Stimulated activated memory B cell treated with anti-CD40 and anti-IgM and Interleukin-4, amounts not matched to agents 10 μg/mL and 1 μg/mL and 100 μg/mL, for 72 hours (primary cell): ENCODE measurements around the gene ABHD15.
A peak's percentile ranks its signal among the peaks of the same experiment; 100 is the strongest.

Experiments
- ATAC-seq: fragments of 150-1000 bp; cut with Tn5 transposase; 2 replicates; pipeline ENCODE4 v1.10.0; 2021
- H3K27ac Mint-ChIP-seq: one replicate; pipeline ENCODE4 v1.8.0; 2022; ENCODE audit warnings: mild to moderate bottlenecking, mixed read lengths
- H3K27me3 Mint-ChIP-seq: one replicate; pipeline ENCODE4 v1.8.0; 2022; ENCODE audit warnings: mixed read lengths
- H3K36me3 Mint-ChIP-seq: one replicate; pipeline ENCODE4 v1.8.0; 2022; ENCODE audit warnings: mixed read lengths
- H3K4me1 Mint-ChIP-seq: one replicate; pipeline ENCODE4 v1.8.0; 2022; ENCODE audit warnings: mixed read lengths
- H3K4me3 Mint-ChIP-seq: one replicate; pipeline ENCODE4 v1.8.0; 2022; ENCODE audit warnings: mild to moderate bottlenecking, moderate library complexity, mixed read lengths
- H3K9me3 Mint-ChIP-seq: one replicate; pipeline ENCODE4 v1.8.0; 2022; ENCODE audit warnings: mixed read lengths

The ABHD15 gene

DNA sequence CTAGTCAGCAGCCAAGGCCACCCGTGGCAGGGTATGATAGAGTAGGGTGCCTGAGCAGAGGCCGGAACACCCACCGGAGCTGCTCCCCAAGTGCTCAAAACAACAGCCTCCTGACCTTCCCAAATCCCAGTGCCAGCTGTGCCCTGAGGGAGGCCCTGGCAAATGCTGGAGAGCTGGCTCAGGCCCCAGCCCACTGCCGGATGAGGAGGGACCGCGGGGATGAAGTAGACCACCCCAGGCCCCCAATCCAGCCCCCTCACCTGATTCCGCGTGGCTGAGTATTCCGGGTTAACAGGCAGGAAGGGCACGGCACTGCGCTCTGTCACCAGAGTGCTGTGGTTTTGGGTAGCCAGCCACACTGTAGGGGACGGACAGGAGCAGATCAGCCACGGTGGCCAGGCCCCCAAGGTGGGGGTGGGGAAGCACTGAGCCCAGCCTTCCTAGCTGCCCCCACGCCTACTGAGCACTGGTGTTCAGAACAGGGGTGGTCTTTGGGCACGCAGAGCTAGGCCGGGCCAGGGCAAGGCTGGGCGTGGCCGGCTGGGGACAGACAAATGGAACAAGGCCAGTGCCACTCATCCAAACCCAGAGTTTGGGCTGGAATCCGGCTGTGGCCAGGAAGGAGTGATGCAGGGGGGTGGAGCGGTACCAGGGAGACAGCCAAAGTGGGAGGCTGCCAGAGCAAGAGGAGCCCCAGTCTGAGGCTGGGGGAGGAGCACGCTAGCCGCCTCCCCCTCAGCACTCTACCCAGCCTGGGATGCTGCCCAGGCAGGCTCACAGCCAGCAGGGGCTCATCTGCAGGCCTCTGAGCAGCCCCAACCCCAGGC is 10.8 kb upstream of the ABHD15 start:
- no peak overlapping the region for H3K4me3 Mint-ChIP-seq
- H3K27ac Mint-ChIP-seq = no peak overlapping the region
- no peaks in the 10 kb centered on the region for H3K9me3 Mint-ChIP-seq
- ATAC-seq = no peak
- H3K36me3 Mint-ChIP-seq = peaks cover 81% of the 10 kb centered on the region
- no peaks in the 10 kb centered on the region for H3K27me3 Mint-ChIP-seq
- peaks cover 36% of the 10 kb centered on the region for H3K4me1 Mint-ChIP-seq

DNA sequence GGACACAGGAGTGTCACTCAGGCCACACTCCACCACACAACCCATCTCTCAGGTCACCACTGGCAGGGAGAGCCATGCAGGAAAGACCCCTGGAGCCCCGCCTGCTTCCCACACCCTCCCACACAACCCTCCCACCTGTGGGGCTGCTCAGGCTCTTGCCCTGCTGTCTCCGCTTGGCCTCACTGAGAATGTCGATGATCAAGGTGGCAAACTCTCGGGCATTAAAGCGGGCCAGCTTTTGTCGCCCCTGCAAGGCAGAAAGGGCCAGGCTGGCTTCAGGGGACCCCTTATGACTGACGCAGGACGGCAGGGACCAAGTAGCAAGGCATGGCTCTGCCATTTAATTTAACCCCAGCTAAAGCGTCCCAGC is 10.1 kb upstream of the ABHD15 start:
- H3K9me3 Mint-ChIP-seq = no peaks in the 10 kb centered on the region
- H3K27ac Mint-ChIP-seq = no peak overlapping the region
- no peaks in the 10 kb centered on the region for H3K27me3 Mint-ChIP-seq
- no peak for ATAC-seq
- peaks cover 75% of the 10 kb centered on the region for H3K36me3 Mint-ChIP-seq
- peaks cover 36% of the 10 kb centered on the region for H3K4me1 Mint-ChIP-seq
- H3K4me3 Mint-ChIP-seq = no peak overlapping the region

DNA sequence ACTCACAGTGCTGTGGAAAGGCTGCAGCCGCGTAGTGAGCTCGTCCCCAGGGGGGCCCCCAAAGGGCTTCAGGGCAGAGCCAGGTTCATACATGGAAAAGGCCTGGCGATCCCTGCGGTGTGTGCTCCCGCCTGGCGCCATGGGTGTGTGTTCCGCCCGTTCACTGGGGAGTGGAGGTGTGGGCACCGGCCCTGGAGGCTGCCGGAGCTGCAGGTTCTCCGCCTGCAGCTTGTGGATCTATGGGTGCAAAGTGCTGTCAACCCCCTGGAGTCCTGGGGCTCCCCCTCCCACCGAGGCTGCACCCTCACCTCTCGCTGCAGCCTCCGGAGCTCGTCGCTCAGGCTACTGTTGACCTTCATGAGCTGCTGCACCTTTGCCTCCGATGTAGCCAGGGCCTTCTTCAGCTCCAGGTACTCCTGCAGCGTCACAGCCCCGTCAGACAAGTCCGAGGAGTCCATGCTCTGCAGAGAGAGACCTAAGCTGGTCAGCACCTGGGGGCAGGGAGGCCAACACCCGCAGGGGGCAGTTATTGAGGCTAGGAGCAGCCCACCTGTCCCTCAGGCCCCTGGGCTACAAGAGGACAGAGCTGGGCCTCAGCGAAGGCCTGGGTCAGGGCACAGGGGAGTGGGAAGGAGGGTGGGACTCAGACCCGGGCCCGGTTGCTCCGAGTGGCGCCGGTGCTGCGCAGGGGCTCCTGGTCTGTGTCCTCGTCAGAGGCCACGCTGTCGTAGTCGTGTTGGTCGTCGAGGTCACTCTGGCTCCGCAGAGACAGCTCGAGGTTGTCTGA is 9.6 kb upstream of the ABHD15 start:
- H3K36me3 Mint-ChIP-seq = peaks cover 69% of the 10 kb centered on the region
- H3K4me3 Mint-ChIP-seq = no peak overlapping the region
- peaks cover 40% of the 10 kb centered on the region for H3K4me1 Mint-ChIP-seq
- no peak for ATAC-seq
- no peaks in the 10 kb centered on the region for H3K9me3 Mint-ChIP-seq
- H3K27ac Mint-ChIP-seq = no peak overlapping the region
- H3K27me3 Mint-ChIP-seq = no peaks in the 10 kb centered on the region

DNA sequence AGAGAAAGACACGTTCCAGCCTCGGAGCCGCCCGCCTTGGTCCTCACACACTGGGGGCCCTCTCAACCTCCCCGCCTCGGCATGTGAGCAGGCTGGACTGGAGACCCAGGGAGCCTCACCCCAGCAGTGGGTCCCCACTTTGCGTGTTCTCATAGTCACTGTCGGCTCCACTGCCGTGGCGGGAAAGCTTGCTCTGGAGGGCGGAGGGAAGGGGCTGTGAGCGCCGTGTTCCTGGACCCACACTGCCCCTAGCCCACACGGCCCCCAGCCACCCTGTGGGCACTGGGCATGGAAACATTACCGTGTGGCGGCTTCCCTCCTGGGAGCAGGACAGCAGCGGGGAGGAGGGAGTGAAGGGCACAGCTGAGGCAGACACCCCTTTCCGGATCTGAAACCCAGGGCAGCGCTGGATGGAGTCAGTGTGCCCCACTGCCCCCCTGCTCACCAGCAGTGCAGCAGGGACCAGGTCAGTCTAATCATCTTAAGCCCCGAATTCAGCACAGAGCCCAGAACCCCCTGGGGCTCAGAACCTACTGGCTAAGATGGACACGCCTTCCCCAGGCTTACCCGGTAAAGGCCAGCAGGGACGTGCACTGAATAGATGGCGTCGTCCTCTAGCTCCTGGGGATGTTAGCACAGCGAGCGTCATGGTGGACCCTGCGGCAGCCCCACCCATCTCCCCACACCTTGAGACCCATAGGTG is 8.8 kb upstream of the ABHD15 start:
- Mint-ChIP-seq H3K4me1 (peaks cover 43% of the 10 kb centered on the region), H3K9me3 (no peaks in the 10 kb centered on the region), H3K36me3 (peaks cover 65% of the 10 kb centered on the region), H3K27ac (peak overlapping the region; percentile 24), H3K27me3 (no peaks in the 10 kb centered on the region), H3K4me3 (no peak overlapping the region)
- ATAC-seq = no peak

DNA sequence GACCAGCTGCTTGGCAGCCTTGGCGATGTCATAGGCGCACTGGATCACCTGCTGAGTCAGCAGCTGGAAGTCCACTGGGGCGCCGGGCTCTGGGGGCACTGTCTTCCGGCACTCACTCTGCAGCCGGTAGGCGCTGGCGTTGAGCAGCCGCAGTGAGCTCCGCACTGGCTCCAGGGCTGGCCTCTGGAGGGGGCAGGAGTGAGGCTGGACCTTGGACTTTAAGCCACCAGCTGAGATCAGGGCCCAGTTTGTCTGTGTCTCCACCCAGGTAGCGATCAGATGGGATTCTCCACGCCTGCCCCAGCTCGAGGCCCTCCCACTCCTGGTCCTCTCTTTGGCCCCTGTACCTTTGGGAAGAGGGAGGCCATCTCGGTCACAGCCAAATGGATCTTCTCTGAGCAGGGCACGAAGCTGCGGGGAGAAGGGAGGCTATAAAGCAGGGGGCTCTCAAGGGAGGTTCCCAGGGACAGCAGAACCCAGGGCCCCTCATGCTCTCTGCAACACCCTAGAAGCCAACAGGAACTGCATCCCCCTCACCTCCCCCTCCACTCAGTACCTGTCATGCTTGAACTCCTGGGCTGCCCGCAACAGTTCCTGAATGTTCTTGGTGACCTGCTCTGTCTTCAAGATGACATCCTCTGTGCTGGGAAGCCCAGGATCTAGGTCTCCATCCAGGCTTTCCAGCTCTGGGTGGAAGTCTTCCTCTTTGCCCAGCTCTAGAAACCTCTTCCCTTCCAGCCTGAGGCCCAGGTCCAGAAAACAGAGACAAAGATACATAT is 8.1 kb upstream of the ABHD15 start:
- H3K9me3 Mint-ChIP-seq = no peaks in the 10 kb centered on the region
- H3K27me3 Mint-ChIP-seq = no peaks in the 10 kb centered on the region
- H3K36me3 Mint-ChIP-seq = peaks cover 60% of the 10 kb centered on the region
- H3K4me1 Mint-ChIP-seq = peaks cover 39% of the 10 kb centered on the region
- H3K4me3 Mint-ChIP-seq = no peak overlapping the region
- no peak for ATAC-seq
- H3K27ac Mint-ChIP-seq = peak overlapping the region; percentile 24

DNA sequence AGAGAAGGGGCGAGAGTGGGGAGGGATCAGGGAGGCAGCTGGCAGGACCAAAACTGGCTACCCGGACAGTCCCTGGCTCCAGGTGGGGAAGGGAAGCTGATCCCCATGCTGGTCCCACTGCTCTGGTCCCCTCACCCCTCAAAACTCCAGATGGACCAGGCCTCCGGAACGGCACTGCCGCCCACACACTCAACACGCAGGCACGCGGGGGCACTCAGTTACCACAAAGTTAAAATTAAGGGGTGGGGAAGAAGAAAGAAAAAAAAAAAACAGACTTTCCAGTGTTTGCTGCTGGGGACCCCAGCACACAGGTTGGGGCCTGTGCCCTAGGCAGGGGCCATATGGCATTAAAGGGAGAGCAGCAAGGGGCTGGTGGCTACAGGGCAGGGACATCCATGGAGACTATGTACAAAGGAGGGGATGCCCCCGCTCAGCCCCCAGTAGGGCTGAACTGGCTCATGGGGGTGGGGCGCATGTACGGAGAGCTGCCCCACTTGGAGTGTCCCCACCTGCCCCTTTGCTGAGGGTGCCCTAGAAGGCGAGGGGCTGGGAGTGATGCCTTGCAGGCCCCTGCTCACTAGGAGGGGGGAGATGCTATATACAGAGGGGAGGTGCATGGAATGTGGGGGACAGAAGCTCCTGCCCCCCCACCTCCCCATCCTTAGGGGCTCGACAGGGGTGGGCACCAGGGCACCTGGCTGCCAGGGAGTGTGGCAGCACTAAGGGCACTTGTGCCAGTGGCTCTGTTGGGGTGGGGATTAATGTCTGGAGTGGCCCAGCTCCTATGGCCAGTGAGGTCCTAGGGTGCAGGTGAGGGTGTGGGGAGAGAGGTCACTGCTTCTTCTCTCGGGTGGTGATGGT is 7.3 kb upstream of the ABHD15 start:
- H3K27me3 Mint-ChIP-seq = no peaks in the 10 kb centered on the region
- peak overlapping the region; percentile 15 for H3K4me3 Mint-ChIP-seq
- H3K4me1 Mint-ChIP-seq = peaks cover 44% of the 10 kb centered on the region
- ATAC-seq = no peak
- H3K36me3 Mint-ChIP-seq = peaks cover 53% of the 10 kb centered on the region
- no peaks in the 10 kb centered on the region for H3K9me3 Mint-ChIP-seq
- H3K27ac Mint-ChIP-seq = peak overlapping the region; percentile 1

DNA sequence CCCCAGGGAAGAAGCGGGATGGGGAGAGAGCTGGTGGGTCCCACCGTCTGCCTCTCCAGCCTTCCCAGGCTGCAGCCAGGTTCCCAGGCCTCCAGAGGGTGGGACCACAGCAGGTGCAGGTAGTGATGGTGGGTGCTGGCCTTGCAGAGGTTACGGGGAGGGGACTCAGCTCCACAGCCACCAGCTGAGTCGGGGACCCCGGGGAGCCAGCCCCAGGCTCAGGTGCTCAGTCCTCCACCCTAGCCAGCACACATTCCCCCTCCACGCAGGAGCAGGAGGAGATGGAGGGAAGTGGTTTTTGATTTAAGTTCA is 6.7 kb upstream of the ABHD15 start:
- peak overlapping the region; percentile 15 for H3K4me3 Mint-ChIP-seq
- H3K27ac Mint-ChIP-seq = peak overlapping the region; percentile 1
- H3K4me1 Mint-ChIP-seq = peaks cover 47% of the 10 kb centered on the region
- peaks cover 49% of the 10 kb centered on the region for H3K36me3 Mint-ChIP-seq
- no peaks in the 10 kb centered on the region for H3K27me3 Mint-ChIP-seq
- no peak for ATAC-seq
- H3K9me3 Mint-ChIP-seq = no peaks in the 10 kb centered on the region

DNA sequence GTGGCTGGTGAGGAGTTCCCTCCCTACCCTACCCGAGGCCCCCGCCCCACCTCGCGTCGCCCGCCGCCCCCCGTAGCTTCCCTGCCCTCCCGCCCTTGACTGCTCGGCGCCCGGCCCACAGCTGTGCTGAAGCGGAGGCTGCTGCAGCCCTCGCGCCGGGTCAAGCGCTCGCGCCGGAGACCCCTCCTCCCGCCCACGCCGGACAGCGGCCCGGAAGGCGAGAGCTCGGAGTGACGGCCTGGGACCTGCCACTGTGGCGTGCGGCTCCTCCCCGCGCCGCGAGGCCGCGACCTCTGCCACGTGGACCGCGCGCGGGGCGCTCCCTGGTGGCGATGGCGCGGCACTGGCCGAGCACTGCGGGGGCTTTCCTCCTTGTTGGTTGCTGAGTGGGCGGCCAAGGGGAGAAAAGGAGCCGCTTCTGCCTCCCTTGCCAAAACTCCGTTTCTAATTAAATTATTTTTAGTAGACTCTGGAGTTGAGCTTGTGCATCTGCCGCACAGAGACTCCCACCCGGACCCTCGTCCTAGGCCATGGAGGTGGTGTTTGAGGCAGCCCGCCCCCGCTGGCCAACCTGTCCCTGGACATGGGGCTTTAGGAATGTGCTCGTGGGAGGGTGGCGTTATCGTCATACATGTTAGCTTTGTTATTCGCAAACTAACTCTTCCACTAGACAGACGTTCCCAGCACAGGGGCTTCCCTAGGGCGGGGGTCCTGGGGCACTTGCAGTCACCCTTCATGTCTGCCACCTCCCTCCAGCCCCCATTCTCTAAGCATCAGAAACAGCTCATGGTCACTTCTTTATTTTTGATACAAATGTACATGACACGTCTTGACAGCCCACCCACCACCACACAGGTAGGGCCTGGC is 6.1 kb upstream of the ABHD15 start:
- no peaks in the 10 kb centered on the region for H3K9me3 Mint-ChIP-seq
- no peaks in the 10 kb centered on the region for H3K27me3 Mint-ChIP-seq
- ATAC-seq = peak; percentile 69
- H3K4me1 Mint-ChIP-seq = peaks cover 47% of the 10 kb centered on the region
- no peak overlapping the region for H3K27ac Mint-ChIP-seq
- H3K4me3 Mint-ChIP-seq = peak overlapping the region; percentile 15
- peaks cover 45% of the 10 kb centered on the region for H3K36me3 Mint-ChIP-seq

DNA sequence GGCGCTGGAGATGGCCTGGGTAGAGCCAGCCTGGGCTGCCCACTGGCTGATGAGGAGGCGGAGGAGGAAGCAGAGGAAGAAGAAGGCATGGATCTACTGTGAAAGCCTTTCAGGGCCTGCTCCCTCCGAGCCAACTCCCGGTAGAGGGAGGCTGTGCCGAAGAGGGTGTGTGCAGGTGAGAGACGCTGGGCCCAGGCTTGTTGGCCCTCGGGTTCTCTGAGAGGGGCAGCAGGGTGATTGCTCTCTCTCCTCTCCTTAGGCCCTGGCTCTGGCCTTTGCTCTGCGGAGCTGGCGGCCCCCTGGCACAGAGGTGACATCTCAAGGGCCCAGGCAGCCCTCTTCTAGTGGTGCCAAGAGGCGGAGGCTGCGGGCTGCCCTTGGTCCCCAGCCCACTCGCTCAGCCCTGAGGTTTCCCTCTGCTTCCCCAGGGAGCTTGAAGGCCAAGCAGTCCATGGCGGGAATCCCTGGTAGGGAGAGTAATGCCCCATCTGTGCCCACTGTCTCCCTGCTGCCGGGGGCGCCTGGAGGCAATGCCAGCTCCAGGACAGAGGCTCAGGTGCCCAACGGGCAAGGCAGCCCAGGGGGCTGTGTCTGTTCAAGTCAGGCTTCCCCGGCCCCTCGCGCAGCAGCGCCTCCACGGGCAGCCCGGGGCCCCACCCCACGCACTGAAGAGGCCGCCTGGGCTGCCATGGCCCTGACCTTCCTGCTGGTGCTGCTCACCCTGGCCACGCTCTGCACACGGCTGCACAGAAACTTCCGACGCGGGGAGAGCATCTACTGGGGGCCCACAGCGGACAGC is 5.2 kb upstream of the ABHD15 start:
- H3K36me3 Mint-ChIP-seq = peaks cover 39% of the 10 kb centered on the region
- no peak for ATAC-seq
- peaks cover 47% of the 10 kb centered on the region for H3K4me1 Mint-ChIP-seq
- peak overlapping the region; percentile 34 for H3K27ac Mint-ChIP-seq
- H3K9me3 Mint-ChIP-seq = no peaks in the 10 kb centered on the region
- no peaks in the 10 kb centered on the region for H3K27me3 Mint-ChIP-seq
- H3K4me3 Mint-ChIP-seq = peak overlapping the region; percentile 12

DNA sequence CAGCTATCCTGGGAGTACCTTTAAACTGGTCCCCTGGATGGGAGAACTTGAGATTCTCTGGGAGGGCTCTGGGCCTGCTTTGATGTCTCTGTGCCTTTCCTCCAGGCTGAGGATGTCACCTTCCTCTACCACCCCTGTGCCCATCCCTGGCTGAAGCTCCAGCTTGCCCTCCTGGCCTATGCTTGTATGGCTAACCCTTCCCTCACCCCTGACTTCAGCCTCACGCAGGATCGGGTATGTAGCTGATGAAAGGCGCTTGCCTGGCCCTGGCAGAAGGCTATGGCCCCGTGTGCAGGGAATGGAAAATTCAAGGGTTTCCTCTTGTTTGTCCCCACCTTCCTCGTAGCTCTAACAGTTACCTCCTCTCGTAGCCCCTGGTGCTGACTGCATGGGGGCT is 4.6 kb upstream of the ABHD15 start:
- no peaks in the 10 kb centered on the region for H3K9me3 Mint-ChIP-seq
- no peak overlapping the region for H3K4me3 Mint-ChIP-seq

DNA sequence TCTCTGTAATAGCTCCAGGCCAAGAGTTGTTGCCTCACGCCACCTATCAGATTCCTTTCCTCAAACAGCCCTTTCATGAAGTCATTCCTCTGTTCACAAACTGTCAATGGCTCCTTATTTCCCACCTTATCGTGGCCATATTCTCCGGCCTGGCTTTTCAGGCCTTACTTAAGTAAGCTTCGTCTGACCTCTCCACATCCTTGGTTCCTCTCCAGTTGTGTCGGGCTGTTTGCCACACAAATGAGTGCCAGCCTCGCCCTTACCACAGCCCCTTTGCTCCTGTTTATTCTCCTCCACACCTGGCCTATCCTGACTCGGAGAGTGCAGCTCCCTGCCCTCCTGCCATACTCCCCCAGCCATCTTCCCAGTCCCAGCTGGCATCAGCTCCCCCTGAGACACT is 3.7 kb upstream of the ABHD15 start:
- H3K4me1 Mint-ChIP-seq = peaks cover 51% of the 10 kb centered on the region
- no peaks in the 10 kb centered on the region for H3K27me3 Mint-ChIP-seq
- H3K27ac Mint-ChIP-seq = peak overlapping the region; percentile 1
- no peaks in the 10 kb centered on the region for H3K9me3 Mint-ChIP-seq
- ATAC-seq = no peak
- peak overlapping the region; percentile 24 for H3K4me3 Mint-ChIP-seq
- peaks cover 28% of the 10 kb centered on the region for H3K36me3 Mint-ChIP-seq

More for the DNA sequence above, 4.6 kb upstream of the ABHD15 start:
- peaks cover 38% of the 10 kb centered on the region for H3K36me3 Mint-ChIP-seq
- H3K27me3 Mint-ChIP-seq = no peaks in the 10 kb centered on the region
- ATAC-seq = no peak
- peak overlapping the region; percentile 34 for H3K27ac Mint-ChIP-seq
- peaks cover 47% of the 10 kb centered on the region for H3K4me1 Mint-ChIP-seq

DNA sequence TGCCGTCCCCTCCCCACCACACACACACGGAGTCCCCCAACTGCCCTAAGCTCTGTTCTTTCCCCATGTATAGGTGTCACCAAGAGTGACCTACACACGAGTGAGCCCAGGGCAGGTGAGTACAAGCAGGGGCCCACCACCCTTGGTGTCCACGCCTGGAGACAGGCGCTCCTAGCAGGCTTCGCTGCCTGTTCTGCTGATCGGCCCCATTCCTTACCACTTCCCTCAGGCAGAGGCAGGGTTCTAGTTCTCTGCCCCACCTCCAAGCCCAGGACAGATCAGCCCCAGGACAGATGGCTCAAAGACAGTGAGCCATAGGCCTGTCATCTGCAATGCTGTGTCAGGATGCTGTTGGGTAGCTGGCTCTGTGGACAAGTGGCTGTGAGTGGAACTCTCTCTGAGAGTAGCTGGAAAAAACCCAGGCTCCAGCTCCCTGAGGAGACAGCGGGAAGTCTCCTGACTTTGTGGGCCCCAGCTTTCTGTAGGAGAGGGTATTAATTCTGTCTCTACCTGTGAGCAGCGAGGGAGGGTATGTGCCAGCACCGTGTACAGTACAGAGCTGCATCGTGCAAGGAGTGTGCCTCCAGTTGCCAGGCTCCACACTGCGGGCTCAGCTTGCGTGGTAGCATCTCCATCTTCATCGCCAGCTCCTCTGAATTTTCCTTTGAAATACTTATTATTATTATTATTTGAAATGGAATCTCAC is 2.6 kb upstream of the ABHD15 start:
- peaks cover 43% of the 10 kb centered on the region for H3K4me1 Mint-ChIP-seq
- H3K9me3 Mint-ChIP-seq = no peaks in the 10 kb centered on the region
- H3K27me3 Mint-ChIP-seq = no peaks in the 10 kb centered on the region
- ATAC-seq = no peak
- H3K4me3 Mint-ChIP-seq = peak overlapping the region; percentile 95
- H3K36me3 Mint-ChIP-seq = peaks cover 19% of the 10 kb centered on the region
- H3K27ac Mint-ChIP-seq = peak overlapping the region; percentile 88
